HG03135 (cell line): ENCODE data around the gene C9orf72.
"Not testable (repeated sequence)": the region's sequence is repeated elsewhere in the genome, so short reads cannot be mapped to it uniquely, and the experiment has no call there.

ENCODE experiments used
- ATAC-seq: cut with Tn5 transposase; IDR thresholded peaks from one replicate; pipeline ENCODE4 v1.9.1; 2021; ENCODE audit warnings: mild to moderate bottlenecking, moderate library complexity; ENCODE audit not compliant: unreplicated experiment

Gene C9orf72

DNA sequence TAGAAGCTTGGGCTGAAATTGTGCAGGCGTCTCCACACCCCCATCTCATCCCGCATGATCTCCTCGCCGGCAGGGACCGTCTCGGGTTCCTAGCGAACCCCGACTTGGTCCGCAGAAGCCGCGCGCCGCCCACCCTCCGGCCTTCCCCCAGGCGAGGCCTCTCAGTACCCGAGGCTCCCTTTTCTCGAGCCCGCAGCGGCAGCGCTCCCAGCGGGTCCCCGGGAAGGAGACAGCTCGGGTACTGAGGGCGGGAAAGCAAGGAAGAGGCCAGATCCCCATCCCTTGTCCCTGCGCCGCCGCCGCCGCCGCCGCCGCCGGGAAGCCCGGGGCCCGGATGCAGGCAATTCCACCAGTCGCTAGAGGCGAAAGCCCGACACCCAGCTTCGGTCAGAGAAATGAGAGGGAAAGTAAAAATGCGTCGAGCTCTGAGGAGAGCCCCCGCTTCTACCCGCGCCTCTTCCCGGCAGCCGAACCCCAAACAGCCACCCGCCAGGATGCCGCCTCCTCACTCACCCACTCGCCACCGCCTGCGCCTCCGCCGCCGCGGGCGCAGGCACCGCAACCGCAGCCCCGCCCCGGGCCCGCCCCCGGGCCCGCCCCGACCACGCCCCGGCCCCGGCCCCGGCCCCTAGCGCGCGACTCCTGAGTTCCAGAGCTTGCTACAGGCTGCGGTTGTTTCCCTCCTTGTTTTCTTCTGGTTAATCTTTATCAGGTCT, at the start of gene C9orf72:
TSS of gene C9orf72 (minus strand) at position 564 of the 716 bp plus-strand sequence. CDS start 6,361 bp downstream, outside the sequence.
- peak; percentile 66 for ATAC-seq

GRCh38 chr9:27622693-27623340, 49.5 kb upstream of the C9orf72 start:
- no peak for ATAC-seq

GRCh38 chr9:27619743-27620142, 46.5 kb upstream of the C9orf72 start:
- no peak for ATAC-seq

- ATAC-seq: no peak
These were observed 44.8 kb upstream of the C9orf72 start for GRCh38 chr9:27618066-27618465.

DNA sequence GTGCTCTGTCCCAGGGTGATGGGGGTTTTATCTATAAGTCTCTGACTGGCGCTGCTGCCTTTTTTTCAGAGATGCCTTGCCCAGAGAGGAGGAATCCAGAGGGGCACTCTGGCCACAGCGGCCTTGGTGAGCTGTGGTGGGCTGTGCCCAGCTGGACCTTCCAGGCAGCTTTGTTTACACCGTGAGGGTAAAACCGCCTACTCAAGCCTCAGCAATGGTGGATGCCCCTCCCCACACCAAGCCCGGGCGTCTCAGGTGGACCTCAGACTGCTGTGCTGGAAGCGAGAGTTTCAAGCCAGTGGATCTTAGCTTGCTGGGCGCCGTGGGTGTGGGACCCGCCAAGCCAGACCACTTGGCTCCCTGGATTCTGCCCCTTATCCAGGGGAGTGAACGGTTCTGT, 41.3 kb upstream of the C9orf72 start:
- no peak for ATAC-seq

DNA sequence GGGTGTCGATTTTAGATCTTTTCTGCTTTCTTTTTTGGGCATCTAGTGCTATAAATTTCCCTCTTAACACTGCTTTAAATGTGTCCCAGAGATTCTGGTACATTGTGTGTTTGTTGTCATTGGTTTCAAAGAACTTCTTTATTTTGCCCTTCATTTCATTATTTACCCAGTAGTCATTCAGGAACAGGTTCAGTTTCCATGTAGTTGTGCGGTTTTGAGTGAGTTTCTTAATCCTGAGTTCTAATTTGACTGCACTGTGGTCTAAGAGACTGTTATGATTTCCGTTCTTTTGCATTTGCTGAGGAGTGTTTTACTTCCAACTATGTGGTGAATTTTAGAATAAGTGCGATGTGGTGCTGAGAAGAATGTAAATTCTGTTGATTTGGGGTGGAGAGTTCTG, 38.8 kb upstream of the C9orf72 start:
- not testable (repeated sequence) for ATAC-seq

GRCh38 chr9:27610622-27611021, 37.3 kb upstream of the C9orf72 start:
- no peak for ATAC-seq

DNA sequence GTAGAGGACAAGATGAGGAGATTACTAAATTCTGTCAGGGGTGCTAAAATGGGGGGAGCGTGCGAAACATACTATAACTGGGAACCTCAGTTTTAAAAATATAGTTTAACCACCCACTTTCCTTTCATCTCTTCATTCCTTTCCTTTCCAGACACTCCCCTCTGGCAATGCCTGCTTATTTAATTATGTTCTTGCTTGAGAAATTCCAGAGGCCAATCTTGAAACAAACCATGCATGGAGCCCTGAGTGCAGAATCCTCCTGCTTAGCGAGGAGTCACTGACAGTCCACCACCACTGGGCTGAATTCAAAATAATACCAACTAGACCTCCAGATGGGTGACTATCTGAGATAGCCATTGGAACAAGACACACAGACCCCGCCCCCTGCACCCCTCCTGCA, 29.7 kb upstream of the C9orf72 start:
- ATAC-seq: no peak

GRCh38 chr9:27602142-27602861, 29.0 kb upstream of the C9orf72 start:
- ATAC-seq: no peak

DNA sequence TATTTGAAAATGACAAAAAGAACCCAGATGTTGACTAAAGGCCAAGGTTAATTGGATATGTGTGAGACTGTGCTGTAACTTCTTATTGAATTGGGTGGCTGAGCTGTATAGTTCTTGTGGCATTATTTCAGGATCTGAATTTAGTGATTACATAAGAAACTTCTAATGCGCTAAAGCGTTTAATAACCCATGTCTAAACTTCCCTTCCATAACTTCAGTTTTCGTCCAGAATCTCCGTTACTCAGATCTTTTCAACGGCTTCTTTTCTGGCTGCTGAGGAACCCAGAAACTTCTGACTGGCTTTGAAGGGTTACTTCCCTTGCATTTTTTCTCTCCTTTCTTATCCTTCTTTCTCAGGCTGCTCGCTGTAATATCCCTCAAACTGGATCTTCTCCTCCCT, 28.1 kb upstream of the C9orf72 start:
- no peak for ATAC-seq

DNA sequence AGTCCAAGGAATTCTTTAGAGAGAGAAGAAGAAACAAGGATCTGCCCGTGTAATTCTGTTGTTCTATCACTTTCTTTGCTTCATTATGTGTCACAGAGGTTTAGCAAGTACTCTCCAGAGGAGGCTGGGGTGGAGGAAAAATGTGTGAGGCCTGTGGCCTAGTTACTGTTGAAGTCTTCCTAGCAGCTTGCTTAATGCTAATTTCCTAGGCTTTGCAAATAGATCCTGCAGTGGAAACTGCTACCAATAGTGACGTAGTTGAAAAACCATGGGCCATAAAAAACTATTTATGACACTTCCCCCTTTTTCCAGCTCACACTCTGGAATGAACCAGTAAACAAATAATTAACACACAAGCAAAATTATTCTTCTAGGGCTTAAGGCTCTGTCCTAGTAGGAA, 27.0 kb upstream of the C9orf72 start:
- no peak for ATAC-seq

DNA sequence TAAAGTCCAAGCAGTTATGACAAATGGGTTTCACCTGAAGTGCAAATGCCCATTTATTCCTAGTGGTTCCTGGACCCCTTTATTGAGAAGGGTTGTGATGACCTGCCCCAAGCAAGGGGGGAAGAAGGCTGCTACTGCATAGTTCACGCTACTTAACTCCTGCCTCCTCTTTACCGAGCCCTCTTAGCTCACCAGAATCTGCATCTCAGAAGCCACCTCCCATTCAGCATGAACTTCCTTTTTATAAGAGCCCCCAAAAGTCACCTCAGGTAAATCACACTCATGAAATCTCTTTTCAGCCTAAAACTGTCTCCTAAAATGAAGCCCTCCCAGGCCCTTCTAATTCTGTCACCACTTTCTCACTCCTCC, 26.6 kb upstream of the C9orf72 start:
- no peak for ATAC-seq

DNA sequence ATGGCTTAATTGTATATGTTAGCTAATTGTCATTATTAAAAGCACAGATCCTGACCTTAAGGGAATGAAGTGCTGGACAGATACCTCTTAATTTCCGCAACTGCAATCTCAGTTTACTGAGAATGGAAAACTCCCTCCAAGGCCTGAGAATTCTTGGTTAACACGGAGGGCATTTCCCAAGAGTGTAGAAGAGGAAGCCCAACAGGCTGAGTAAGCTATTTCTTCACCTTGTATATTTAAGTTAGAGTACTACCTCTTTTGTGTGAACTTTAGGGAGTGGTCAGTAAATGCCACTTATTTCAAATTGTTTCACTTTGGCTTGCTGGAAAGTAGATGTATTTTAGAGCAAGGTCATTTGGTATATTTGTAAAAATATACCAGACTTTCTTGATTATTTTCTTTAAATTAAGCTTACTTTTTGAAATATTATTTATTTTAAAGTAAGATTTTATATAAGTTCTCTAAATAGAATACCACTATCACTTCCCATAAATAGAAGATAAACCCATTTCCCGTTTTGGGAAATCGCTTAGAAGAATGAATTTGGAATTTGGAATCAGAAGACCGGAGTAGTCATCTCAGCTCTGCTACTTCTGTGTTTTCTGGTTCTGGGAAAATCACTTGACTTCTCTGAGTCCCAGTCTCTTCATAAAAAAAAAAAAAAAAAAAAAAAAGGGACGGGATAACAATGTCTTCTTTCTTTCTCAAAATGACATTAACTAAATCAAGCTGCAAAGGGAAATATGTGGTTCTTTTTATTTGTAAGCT, 26.0 kb upstream of the C9orf72 start:
- ATAC-seq: no peak

- ATAC-seq: no peak
These were observed 22.5 kb upstream of the C9orf72 start for GRCh38 chr9:27595733-27596132.

DNA sequence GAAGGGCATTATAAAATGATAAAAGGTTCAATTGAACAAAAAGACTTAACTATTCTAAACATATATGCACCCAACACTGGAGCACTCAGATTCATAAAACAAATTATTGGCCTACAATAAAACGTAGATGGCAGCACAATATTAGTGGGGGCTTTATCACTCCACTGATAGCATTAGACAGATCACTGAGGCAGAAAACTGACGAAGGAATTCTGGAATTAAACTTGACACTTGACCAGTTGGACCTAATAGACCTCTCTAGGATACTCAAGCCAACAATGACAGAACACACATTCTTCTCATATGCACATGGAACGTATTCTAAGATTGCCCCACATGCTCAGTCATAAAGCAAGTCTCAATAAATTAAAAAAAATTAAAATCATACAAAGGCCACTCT, 18.4 kb upstream of the C9orf72 start:
- ATAC-seq: no peak

- ATAC-seq: no peak
These were observed 17.8 kb upstream of the C9orf72 start for GRCh38 chr9:27591093-27591492.

GRCh38 chr9:27590651-27591050, 17.4 kb upstream of the C9orf72 start:
- ATAC-seq: no peak

- no peak for ATAC-seq
These were observed 16.2 kb upstream of the C9orf72 start for GRCh38 chr9:27589462-27589861.

- no peak for ATAC-seq
These were observed 13.0 kb upstream of the C9orf72 start for GRCh38 chr9:27586304-27586703.

- no peak for ATAC-seq
These were observed 11.7 kb upstream of the C9orf72 start for GRCh38 chr9:27584931-27585330.

- no peak for ATAC-seq
These were observed 9.5 kb upstream of the C9orf72 start for GRCh38 chr9:27582794-27583193.
